DND-41 (cell line): Measurements from ENCODE around the gene PANX3.

ENCODE experiments used
- ATAC-seq: fragments of 200-7000 bp; cut with Tn5 transposase; 3 replicates; pipeline ENCODE4 v1.9.1; 2021; ENCODE audit warnings: low read depth; ENCODE audit not compliant: insufficient read depth
- DNase-seq: peaks from one replicate; pipeline ENCODE4 v3.0.0-alpha.2; 2020
- H2AFZ ChIP-seq: 2 replicates; pipeline ENCODE4 v1.6.0; 2012; ENCODE audit warnings: low read depth, low read length
- H3K27ac ChIP-seq: 2 replicates; pipeline ENCODE4 v1.5.1; 2012; ENCODE audit warnings: low read length, inconsistent platforms
- H3K27me3 ChIP-seq: fragments of 200-600 bp; sonication (generic); 2 replicates; pipeline ENCODE4 v1.6.0; 2012; ENCODE audit warnings: low read length, mild to moderate bottlenecking, inconsistent platforms; ENCODE audit not compliant: insufficient read depth, poor library complexity
- H3K36me3 ChIP-seq: 2 replicates; pipeline ENCODE4 v1.5.1; 2012; ENCODE audit warnings: low read length, inconsistent platforms; ENCODE audit not compliant: insufficient read depth
- H3K4me1 ChIP-seq: 2 replicates; pipeline ENCODE4 v1.5.1; 2012; ENCODE audit warnings: mild to moderate bottlenecking, low read length; ENCODE audit not compliant: insufficient read depth
- H3K4me2 ChIP-seq: 2 replicates; pipeline ENCODE4 v1.6.0; 2012; ENCODE audit warnings: mild to moderate bottlenecking, moderate library complexity, low read length, inconsistent platforms; ENCODE audit not compliant: insufficient read depth
- H3K4me3 ChIP-seq, 2 experiments: fragments of 200-600 bp in 1 of 2; shearing (Covaris generic) in 1 of 2; 2 replicates each; pipeline ENCODE4 v1.5.1; 2012 to 2016; ENCODE audit warnings: inconsistent platforms in 2 of 2, low read length in 2 of 2, mild to moderate bottlenecking in 2 of 2, low read depth in 1 of 2, moderate library complexity in 1 of 2
- H3K79me2 ChIP-seq: 2 replicates; pipeline ENCODE4 v1.6.0; 2012; ENCODE audit warnings: low read length, inconsistent platforms; ENCODE audit not compliant: insufficient read depth
- H3K9ac ChIP-seq: 2 replicates; pipeline ENCODE4 v1.6.0; 2012; ENCODE audit warnings: low read depth, mild to moderate bottlenecking, inconsistent platforms, low read length, moderate library complexity
- H3K9me3 ChIP-seq: 2 replicates; pipeline ENCODE4 v1.5.1; 2012; ENCODE audit warnings: low read length, moderate library complexity, mild to moderate bottlenecking, inconsistent platforms; ENCODE audit not compliant: insufficient read depth, severe bottlenecking
- H4K20me1 ChIP-seq: 2 replicates; pipeline ENCODE4 v1.6.0; 2012; ENCODE audit warnings: low read length; ENCODE audit not compliant: insufficient read depth
- EZH2 ChIP-seq: IDR thresholded peaks from 3 replicates; pipeline ENCODE4 v1.6.1; 2012; ENCODE audit warnings: borderline replicate concordance, low read depth, mild to moderate bottlenecking, moderate library complexity, low read length, inconsistent platforms; ENCODE audit not compliant: severe bottlenecking
- TF ChIP-seq, protein P1 (sequence below): IDR thresholded peaks from 2 replicates; pipeline ENCODE4 v1.5.1; 2012; ENCODE audit warnings: borderline replicate concordance, low read length, moderate library complexity, mild to moderate bottlenecking; ENCODE audit not compliant: poor library complexity, severe bottlenecking; ENCODE audit errors: extremely low read depth

PANX3 gene

DNA sequence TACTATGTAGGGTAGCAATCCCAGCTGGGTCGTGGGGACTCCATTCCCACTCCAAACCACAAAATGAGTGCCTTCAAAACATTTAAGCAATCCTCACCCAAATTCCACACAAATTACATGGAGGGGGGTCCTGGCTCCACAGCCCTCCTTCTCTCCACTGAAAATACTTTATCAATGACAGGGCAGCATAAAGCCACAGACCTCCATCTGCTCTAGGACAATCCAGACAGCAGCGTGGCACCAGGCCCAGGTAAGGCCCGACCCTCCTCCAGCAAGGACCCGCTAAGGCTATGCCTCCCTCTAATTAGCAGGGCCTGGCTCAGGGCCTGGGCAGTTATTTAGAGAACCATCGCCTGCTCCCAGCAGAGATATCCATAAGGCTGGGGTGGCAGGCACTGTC lies at the start of gene PANX3:
PANX3 (plus strand) TSS at position 365 of the 400 bp plus-strand sequence. CDS start 129 bp downstream, outside the sequence.
- H3K27me3 ChIP-seq, result no peaks in the 10 kb centered on the region
- TF ChIP-seq, protein P1, sequence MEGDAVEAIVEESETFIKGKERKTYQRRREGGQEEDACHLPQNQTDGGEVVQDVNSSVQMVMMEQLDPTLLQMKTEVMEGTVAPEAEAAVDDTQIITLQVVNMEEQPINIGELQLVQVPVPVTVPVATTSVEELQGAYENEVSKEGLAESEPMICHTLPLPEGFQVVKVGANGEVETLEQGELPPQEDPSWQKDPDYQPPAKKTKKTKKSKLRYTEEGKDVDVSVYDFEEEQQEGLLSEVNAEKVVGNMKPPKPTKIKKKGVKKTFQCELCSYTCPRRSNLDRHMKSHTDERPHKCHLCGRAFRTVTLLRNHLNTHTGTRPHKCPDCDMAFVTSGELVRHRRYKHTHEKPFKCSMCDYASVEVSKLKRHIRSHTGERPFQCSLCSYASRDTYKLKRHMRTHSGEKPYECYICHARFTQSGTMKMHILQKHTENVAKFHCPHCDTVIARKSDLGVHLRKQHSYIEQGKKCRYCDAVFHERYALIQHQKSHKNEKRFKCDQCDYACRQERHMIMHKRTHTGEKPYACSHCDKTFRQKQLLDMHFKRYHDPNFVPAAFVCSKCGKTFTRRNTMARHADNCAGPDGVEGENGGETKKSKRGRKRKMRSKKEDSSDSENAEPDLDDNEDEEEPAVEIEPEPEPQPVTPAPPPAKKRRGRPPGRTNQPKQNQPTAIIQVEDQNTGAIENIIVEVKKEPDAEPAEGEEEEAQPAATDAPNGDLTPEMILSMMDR, result no peak
- no peak for TF ChIP-seq EZH2
- H3K9me3 ChIP-seq, result no peaks in the 10 kb centered on the region
- no peak within 1 kb of the TSS for H3K27ac ChIP-seq
- H3K79me2 ChIP-seq, result no peaks in the 10 kb centered on the region
- no peak within 1 kb of the TSS for H3K4me3 ChIP-seq
- DNase-seq (no peak), ATAC-seq (no peak)
- H3K4me1 ChIP-seq, result no peaks in the 10 kb centered on the region
- H3K36me3 ChIP-seq, result no peaks in the 10 kb centered on the region
- H3K4me2 ChIP-seq, result no peak within 1 kb of the TSS
- no peak within 1 kb of the TSS for H3K9ac ChIP-seq
- no peak within 1 kb of the TSS for H2AFZ ChIP-seq
- no peaks in the 10 kb centered on the region for H4K20me1 ChIP-seq

DNA sequence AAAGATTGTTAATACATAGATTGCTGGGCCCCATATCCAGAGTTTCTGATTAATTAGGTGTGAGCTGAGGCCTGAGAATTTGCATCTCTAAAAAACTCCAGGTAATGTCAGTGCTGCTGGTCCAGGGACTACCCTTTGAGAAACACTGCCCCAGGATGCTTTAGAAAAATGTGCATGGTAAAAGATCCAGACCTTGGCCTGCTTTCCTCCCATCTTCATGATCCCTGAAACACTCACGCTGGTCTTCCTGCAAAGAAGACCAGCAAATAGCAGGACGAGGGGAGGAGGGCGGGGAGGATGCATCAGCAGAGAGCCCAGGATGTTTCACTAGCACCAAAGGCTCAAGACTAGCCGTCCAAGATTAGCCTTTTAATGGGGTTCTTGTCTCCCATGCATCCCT lies 41.5 kb upstream of the PANX3 start, which contains the start of gene OR8A1:
OR8A1 (plus strand) TSS at position 301 of the 400 bp plus-strand sequence. CDS start 123 bp downstream, outside the sequence.
- ATAC-seq (no peak), DNase-seq (no peak)
- Histone ChIP-seq H3K36me3 (no peaks in the 10 kb centered on the region), H4K20me1 (no peaks in the 10 kb centered on the region), H3K4me1 (no peaks in the 10 kb centered on the region), H2AFZ (no peak within 1 kb of the TSS), H3K27ac (no peak within 1 kb of the TSS), H3K27me3 (peaks cover 14% of the 10 kb centered on the region), H3K4me3 (no peak within 1 kb of the TSS), H3K4me2 (no peak within 1 kb of the TSS), H3K79me2 (no peaks in the 10 kb centered on the region), H3K9ac (no peak within 1 kb of the TSS), H3K9me3 (no peaks in the 10 kb centered on the region)
- TF ChIP-seq EZH2, result no peak

GRCh38 chr11:124570160-124570559 lies 41.1 kb upstream of the PANX3 start:
- H3K9me3 ChIP-seq, result no peaks in the 10 kb centered on the region
- H2AFZ ChIP-seq, result no peak overlapping the region
- no peak overlapping the region for H3K27ac ChIP-seq
- TF ChIP-seq, protein P1, result no peak
- no peak for TF ChIP-seq EZH2
- H4K20me1 ChIP-seq, result no peaks in the 10 kb centered on the region
- H3K27me3 ChIP-seq, result peaks cover 14% of the 10 kb centered on the region
- no peaks in the 10 kb centered on the region for H3K4me1 ChIP-seq
- DNase-seq, result no peak
- H3K9ac ChIP-seq, result no peak overlapping the region
- H3K36me3 ChIP-seq, result no peaks in the 10 kb centered on the region
- no peak overlapping the region for H3K4me2 ChIP-seq
- no peaks in the 10 kb centered on the region for H3K79me2 ChIP-seq
- H3K4me3 ChIP-seq, result no peak overlapping the region
- no peak for ATAC-seq

DNA sequence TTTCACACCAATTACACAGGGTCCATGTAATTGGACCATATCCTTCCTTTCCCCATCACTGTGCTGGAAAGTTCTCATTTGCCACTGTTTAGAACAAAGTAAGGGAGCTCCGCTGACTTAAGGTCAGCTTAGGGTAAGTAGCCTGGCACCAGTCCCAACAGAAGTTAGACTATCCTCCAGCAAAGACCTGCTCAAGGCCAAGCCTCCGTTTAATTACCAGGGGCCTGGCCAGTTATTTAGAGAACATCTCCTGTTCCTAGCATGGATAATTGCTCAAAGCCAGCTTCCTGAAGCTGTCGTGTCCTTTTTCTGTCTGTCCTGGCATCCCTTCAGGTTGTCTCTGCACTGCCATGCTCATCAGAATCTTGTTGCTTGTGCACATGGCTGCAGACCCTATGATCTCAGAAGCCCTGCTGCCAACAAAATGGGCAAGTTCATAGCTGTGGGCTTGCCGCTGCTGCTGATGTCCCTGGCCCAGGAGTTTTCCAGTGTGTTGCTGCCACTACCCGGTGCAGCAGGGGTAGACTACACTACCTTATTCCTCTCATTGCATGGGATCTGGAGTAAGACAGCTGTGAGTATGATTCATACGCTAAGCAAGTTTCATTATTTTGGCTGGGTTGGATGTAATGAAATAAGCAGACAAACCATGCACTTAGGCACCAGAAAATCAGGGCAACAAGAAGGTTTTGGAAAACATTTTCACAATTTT lies 33.4 kb upstream of the PANX3 start:
- no peak overlapping the region for H3K9ac ChIP-seq
- H3K9me3 ChIP-seq, result no peaks in the 10 kb centered on the region
- ATAC-seq (no peak), DNase-seq (no peak)
- H2AFZ ChIP-seq, result no peak overlapping the region
- H3K4me3 ChIP-seq, result no peak overlapping the region
- no peak overlapping the region for H3K4me2 ChIP-seq
- H3K27ac ChIP-seq, result no peak overlapping the region
- H3K4me1 ChIP-seq, result no peaks in the 10 kb centered on the region
- H3K27me3 ChIP-seq, result peaks cover 6% of the 10 kb centered on the region
- no peaks in the 10 kb centered on the region for H4K20me1 ChIP-seq
- no peaks in the 10 kb centered on the region for H3K36me3 ChIP-seq
- TF ChIP-seq EZH2, result no peak
- TF ChIP-seq, protein P1, result no peak
- no peaks in the 10 kb centered on the region for H3K79me2 ChIP-seq
